Measurements from ENCODE around the gene INIP.
A peak's percentile ranks its signal among the peaks of the same experiment; 100 is the strongest.

Gene INIP

GRCh38 chr9:112719241-112719691, 1.3 kb upstream of the INIP start:
- H3K27ac ChIP-seq, result no peak overlapping the region
- TF ChIP-seq CTCF (IDR thresholded peaks at IDR 0.05) (no peak), ZFX (IDR thresholded peaks at IDR 0.05; ENCODE audit: borderline replicate concordance) (no peak)

GRCh38 chr9:112712678-112713077, 5.2 kb downstream of the INIP start:
- no peak overlapping the region for H3K27ac ChIP-seq
- TF ChIP-seq ZFX (IDR thresholded peaks at IDR 0.05; ENCODE audit: borderline replicate concordance) (no peak), CTCF (IDR thresholded peaks at IDR 0.05) (no peak)

DNA sequence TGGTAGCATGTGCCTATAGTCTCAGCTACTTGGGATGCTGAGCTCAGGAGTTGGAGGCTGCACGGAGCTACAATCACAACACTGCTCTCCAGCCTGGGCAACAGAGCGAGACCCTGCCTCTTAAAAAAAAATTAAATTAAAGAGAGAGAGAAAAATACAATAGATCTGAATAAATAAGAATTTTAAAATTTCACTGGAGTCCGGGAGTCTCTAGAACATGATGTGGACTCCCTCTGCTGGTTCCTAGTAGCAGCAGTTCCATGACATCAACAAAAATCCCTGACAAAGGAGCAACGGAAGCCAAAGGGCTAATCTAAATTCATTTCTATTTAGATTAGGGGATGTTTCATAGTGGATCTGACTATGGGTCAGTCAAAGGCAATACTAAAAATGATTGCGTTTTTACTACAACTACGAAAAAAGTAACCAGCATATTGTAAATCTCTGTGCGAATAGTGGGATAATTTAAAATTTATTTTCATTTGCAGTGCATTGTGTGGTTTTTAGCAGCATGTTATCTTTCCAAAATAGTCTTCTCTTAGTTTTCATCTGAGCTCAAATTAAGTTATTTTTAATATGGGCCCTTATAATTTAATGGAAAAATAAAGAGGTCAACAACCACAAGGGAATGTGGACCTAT, 6.7 kb downstream of the INIP start:
- TF ChIP-seq ZFX (IDR thresholded peaks at IDR 0.05; ENCODE audit: borderline replicate concordance), result no peak
- TF ChIP-seq CTCF (IDR thresholded peaks at IDR 0.05), result peak; percentile 54
- H3K27ac ChIP-seq, result no peak overlapping the region

DNA sequence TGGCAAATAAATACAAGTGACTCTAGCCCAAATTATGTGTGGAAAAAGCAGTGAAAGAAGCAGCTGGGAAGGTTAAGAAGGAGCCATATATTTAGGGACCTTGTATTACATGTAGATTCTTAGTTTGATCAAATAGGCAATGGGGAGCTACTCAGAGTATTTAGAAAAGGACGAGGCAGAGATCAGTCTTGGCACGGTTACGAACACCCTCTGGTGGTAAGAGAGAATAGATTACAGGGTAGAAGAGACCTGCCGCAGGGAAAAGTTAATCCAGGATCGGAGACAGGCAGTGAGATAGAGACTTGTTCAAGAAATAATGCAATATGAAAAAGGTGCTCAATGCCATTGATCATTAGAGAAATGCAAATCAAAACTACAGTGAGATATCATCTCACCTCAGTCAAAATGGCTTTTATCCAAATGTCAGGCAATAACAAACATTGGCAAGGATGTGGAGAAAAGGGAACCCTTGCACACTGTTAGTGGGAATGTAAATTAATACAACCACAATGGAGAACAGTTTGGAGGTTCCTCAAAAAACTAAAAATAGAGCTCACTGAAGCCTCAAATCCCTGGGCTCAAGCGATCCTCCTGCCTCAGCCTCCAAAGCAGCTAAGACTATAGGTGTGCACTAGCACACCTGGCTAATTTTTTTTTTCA, 12.0 kb downstream of the INIP start:
- TF ChIP-seq ZFX (IDR thresholded peaks at IDR 0.05; ENCODE audit: borderline replicate concordance) (no peak), CTCF (IDR thresholded peaks at IDR 0.05) (peak; percentile 22)
- H3K27ac ChIP-seq, result no peak overlapping the region

GRCh38 chr9:112703304-112703703, 14.6 kb downstream of the INIP start:
- TF ChIP-seq CTCF (IDR thresholded peaks at IDR 0.05) (no peak), ZFX (IDR thresholded peaks at IDR 0.05; ENCODE audit: borderline replicate concordance) (no peak)
- no peak overlapping the region for H3K27ac ChIP-seq

DNA sequence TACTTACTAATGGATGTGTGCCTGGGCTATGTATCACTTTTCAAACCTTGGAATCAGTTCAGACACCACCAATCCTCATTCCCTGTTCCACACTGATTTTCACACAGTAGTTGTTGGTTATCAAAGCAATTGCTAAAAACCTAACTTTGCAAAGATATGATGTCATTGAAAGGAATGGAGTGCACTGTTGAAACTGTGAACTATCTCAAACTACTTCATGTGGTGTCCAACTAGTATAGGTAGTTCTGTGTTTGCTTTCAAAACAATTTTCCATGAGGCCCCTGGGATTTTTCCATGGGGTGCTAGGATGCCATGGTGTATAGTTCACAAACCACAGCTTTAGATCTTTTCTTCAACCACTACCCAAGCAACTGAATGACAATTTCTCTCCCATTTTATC, 17.8 kb downstream of the INIP start:
- TF ChIP-seq CTCF (IDR thresholded peaks at IDR 0.05) (no peak), ZFX (IDR thresholded peaks at IDR 0.05; ENCODE audit: borderline replicate concordance) (no peak)
- H3K27ac ChIP-seq, result no peak overlapping the region

DNA sequence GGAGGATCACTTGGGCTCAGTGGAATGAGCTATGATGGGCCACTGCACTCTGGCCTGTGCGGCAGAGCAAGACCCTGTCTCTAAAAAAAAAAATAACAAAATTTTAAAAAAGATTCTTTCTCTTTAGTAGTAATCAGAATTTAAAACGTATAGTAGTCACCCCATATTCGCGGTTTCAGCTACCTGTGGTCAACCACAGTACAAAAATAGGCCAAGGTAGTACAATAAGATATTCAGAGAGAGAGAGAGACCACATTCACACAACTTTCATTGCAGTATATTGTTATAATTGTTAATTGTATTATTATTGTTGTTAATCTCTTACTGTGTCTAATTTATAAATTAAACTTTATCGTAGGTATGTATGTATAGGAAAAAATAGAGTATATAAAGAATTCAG, 18.7 kb downstream of the INIP start:
- no peak overlapping the region for H3K27ac ChIP-seq

More for the DNA sequence above, 18.7 kb downstream of the INIP start:
- TF ChIP-seq ZFX (IDR thresholded peaks at IDR 0.05; ENCODE audit: borderline replicate concordance) (no peak), CTCF (IDR thresholded peaks at IDR 0.05) (no peak)
